DMS53 (cell line): ENCODE results near the gene SRRM4.

Experiments
- DNase-seq: peaks from one replicate; lab custom pipeline; 2025; lab: John Stamatoyannopoulos, UW

SRRM4 gene

GRCh38 chr12:119169150-119169549, 187.8 kb downstream of the SRRM4 start:
- DNase-seq = peak; percentile 32

GRCh38 chr12:119171291-119171690, 189.9 kb downstream of the SRRM4 start:
- no peak for DNase-seq

GRCh38 chr12:119171691-119172425, 190.5 kb downstream of the SRRM4 start:
- no peak for DNase-seq

GRCh38 chr12:119175081-119175480, 193.7 kb downstream of the SRRM4 start:
- no peak for DNase-seq

- peak; percentile 90 for DNase-seq
Measured at GRCh38 chr12:119176267-119177055, 195.1 kb downstream of the SRRM4 start.

- no peak for DNase-seq
Measured at GRCh38 chr12:119177056-119177325, 195.7 kb downstream of the SRRM4 start.

- no peak for DNase-seq
Measured at GRCh38 chr12:119177724-119178380, 196.5 kb downstream of the SRRM4 start.

- DNase-seq = peak; percentile 87
Measured at GRCh38 chr12:119178544-119179334, 197.4 kb downstream of the SRRM4 start, which contains the start of gene HSPB8. Gene HSPB8 (plus strand): TSS chr12:119178931. CDS start chr12:119179313, 382 bp downstream.

GRCh38 chr12:119179335-119180021, 198.1 kb downstream of the SRRM4 start:
- peak; percentile 38 for DNase-seq

- DNase-seq = peak; percentile 41
Measured at GRCh38 chr12:119180380-119181040, 199.2 kb downstream of the SRRM4 start.

- no peak for DNase-seq
Measured at GRCh38 chr12:119181202-119181601, 199.9 kb downstream of the SRRM4 start.

GRCh38 chr12:119181944-119182343, 200.6 kb downstream of the SRRM4 start:
- no peak for DNase-seq

- no peak for DNase-seq
Measured at GRCh38 chr12:119182701-119183493, 201.6 kb downstream of the SRRM4 start.

- no peak for DNase-seq
Measured at GRCh38 chr12:119183942-119184695, 202.8 kb downstream of the SRRM4 start.

GRCh38 chr12:119195256-119195655, 213.9 kb downstream of the SRRM4 start:
- no peak for DNase-seq

- DNase-seq = no peak
Measured at GRCh38 chr12:119198440-119198839, 217.1 kb downstream of the SRRM4 start.

GRCh38 chr12:119200601-119201000, 219.3 kb downstream of the SRRM4 start:
- peak; percentile 48 for DNase-seq

GRCh38 chr12:119201789-119202543, 220.6 kb downstream of the SRRM4 start:
- DNase-seq = peak; percentile 27

GRCh38 chr12:119202544-119202943, 221.2 kb downstream of the SRRM4 start:
- no peak for DNase-seq
